ENCODE results near the gene UNC13C.

Gene UNC13C

GRCh38 chr15:54127574-54127973, 149.3 kb downstream of the UNC13C start:
- no peak for DNase-seq

GRCh38 chr15:54131410-54131809, 153.2 kb downstream of the UNC13C start:
- DNase-seq: no peak

- DNase-seq: no peak
Observed at GRCh38 chr15:54149115-54149531, 170.9 kb downstream of the UNC13C start.

- no peak for DNase-seq
Observed at GRCh38 chr15:54150255-54150654, 172.0 kb downstream of the UNC13C start.

- DNase-seq: no peak
Observed at GRCh38 chr15:54159012-54159411, 180.8 kb downstream of the UNC13C start.

- no peak for DNase-seq
Observed at GRCh38 chr15:54187325-54187724, 209.1 kb downstream of the UNC13C start.

GRCh38 chr15:54197995-54198394, 219.8 kb downstream of the UNC13C start:
- no peak for DNase-seq

GRCh38 chr15:54206586-54207321, 228.5 kb downstream of the UNC13C start:
- no peak for DNase-seq

GRCh38 chr15:54208786-54209185, 230.5 kb downstream of the UNC13C start:
- no peak for DNase-seq

GRCh38 chr15:54212635-54213034, 234.4 kb downstream of the UNC13C start:
- no peak for DNase-seq

- DNase-seq: no peak
Observed at GRCh38 chr15:54226455-54226854, 248.2 kb downstream of the UNC13C start.

- DNase-seq: no peak
Observed at GRCh38 chr15:54227569-54227968, 249.3 kb downstream of the UNC13C start.

- no peak for DNase-seq
Observed at GRCh38 chr15:54250326-54250725, 272.1 kb downstream of the UNC13C start.

GRCh38 chr15:54256190-54256589, 277.9 kb downstream of the UNC13C start:
- DNase-seq: no peak

- DNase-seq: no peak
Observed at GRCh38 chr15:54273928-54274327, 295.7 kb downstream of the UNC13C start.

GRCh38 chr15:54277834-54278233, 299.6 kb downstream of the UNC13C start:
- no peak for DNase-seq

- DNase-seq: no peak
Observed at GRCh38 chr15:54280726-54281125, 302.5 kb downstream of the UNC13C start.

- no peak for DNase-seq
Observed at GRCh38 chr15:54282228-54282836, 304.1 kb downstream of the UNC13C start.

GRCh38 chr15:54288049-54288448, 309.8 kb downstream of the UNC13C start:
- DNase-seq: no peak

GRCh38 chr15:54289590-54290136, 311.4 kb downstream of the UNC13C start:
- no peak for DNase-seq

- no peak for DNase-seq
Observed at GRCh38 chr15:54298396-54298795, 320.2 kb downstream of the UNC13C start.

GRCh38 chr15:54304321-54304720, 326.1 kb downstream of the UNC13C start:
- DNase-seq: no peak

GRCh38 chr15:54305138-54305537, 326.9 kb downstream of the UNC13C start:
- DNase-seq: no peak

GRCh38 chr15:54307252-54307902, 329.1 kb downstream of the UNC13C start:
- DNase-seq: no peak

Data from retina (tissue), 1 donor.